ENCODE data around the gene CPLX1.
"Not testable (repeated sequence)": the region's sequence is repeated elsewhere in the genome, so short reads cannot be mapped to it uniquely, and the experiment has no call there.

CPLX1 gene

DNA sequence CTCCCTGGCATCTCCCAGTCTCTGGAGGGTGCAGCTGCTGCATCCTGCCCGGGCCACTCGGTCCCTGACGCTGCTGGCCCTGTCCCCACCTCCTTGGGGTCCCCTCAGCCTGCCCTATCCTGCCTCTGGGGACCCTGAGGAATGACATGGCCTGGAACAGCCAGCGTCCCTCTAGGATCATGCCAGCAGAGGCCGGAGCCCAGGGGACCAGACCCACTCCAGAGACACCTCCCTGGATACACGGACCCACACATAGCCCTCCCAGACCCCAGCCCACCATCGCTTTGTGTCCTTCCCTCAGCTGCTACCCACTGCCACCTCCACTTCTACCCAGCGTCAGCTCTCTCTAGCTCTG lies 35.5 kb downstream of the CPLX1 start:
- DNase-seq = no peak

DNA sequence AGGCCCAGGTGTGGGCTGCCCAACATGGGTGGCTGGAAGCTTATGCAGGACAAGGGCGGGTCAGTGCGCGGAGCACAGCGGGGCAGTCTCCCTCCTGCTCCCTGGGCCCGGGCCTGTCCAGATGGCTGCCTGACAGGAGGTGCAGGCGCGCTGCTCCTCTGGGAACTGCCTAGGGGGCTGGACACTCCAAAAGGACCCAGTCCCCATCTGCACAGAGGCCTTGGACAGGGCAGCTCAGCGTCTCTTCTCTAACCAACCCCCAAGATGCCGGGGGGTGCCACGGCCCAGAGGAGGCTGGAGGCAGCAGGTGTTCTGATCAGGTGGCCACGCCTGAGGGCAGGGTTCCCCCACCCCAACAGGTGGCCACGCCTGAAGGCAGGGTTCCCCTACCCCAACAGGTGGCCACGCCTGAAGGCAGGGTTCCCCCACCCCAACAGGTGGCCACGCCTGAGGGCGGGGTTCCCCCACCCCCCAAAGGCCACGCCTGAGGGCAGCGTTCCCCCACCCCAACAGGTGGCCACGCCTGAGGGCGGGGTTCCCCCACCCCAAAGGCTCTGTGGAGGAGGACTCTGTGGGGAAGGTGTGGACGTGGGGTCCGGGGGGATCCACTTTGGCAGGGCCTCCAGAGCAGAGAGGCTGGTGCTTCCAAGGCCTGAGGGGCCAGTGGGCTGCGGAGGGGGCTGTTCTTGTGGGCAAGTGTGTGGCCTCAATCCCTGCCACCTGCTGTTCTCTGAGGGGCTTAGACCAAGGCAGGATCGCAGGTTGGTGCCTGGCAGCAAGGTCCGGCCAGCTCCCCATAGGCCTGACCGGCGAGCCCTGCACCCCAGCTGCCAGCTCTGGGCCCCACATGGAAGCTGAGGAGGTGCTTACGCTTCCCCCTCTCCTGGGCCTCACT lies 36.1 kb downstream of the CPLX1 start:
- no peak for DNase-seq

DNA sequence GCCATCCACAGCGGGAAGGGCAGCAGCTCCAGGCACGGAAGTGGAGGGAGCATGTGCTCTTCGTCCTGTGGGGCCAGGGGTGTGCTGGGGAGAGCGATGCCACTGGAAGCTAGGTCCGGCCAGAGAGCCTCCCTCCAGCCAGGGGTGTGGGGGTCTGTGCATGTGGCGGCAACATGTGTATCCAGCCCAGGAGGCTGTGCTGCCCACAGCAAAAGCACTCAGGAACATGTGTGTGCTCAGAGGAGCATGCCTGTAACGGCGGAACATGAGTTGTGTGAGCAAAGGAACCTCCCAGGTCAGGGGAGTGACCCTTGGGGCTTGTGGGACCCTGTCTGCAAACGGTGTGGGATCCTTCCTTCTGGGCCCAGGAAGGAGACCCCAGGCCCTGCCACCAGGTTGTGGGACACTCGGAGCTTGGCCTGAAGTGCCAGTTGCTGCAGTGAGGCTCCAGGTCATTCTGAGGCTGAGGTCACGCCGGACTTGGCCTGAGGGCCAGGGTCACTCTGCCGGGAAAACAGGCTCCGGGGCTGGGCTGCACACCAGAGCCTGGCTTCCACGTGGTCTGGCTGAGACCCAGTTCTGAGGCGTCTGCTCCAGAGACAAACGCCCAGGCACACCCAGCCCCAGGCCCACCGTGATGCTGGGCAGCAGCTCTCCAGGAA lies 37.2 kb downstream of the CPLX1 start:
- DNase-seq = no peak

DNA sequence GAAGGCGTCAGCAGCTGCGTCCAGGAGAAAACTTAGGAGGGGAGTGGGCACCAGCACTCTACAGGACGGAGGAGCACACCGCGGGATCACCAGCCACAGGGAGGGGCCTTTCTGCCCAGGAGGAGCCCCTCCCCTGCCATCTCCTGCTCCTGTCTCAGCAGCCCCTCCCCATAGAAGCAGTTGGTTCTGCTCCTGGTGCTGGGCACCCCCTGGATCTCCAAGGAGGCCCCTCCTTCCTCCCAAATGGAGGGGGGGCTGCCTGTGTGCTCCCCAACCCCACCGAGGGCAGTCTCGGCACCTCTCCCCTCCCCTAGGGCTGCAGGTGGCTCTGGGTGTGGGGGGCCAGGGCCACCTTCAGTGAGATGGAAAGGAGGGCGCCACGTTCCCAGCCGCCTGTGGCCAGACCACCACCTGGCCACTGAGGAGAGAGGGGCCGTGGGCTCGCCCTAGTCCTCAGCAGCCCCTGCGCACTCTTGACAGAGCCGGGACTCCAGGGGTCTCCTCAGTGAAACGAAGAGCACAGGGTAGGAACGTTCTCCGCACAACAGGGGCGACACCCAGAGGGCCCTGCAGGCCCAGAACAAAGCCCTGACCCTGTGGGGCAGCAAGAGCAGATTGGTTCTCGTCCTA lies 37.8 kb downstream of the CPLX1 start:
- DNase-seq = no peak

DNA sequence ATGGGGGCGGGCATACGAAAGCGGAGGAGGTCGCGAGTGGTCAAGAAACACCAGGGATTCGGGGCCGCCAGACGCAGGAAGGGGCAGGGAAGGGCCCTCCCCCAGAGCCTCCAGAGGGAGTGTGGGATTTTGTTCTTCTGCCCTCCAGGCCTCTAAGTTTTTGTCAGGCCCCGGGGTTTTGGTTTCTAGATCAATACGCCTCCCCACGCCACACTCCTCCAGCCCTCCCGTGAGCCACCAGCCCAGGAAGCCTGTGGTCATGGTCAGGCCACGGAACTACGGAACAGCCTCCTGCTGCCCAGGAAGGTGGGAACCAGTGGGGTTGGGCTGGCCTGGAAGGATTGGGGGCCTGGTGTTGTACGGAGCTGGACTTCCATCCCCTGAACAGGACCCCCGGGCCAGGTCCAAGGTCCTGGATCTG lies 38.4 kb downstream of the CPLX1 start:
- no peak for DNase-seq

DNA sequence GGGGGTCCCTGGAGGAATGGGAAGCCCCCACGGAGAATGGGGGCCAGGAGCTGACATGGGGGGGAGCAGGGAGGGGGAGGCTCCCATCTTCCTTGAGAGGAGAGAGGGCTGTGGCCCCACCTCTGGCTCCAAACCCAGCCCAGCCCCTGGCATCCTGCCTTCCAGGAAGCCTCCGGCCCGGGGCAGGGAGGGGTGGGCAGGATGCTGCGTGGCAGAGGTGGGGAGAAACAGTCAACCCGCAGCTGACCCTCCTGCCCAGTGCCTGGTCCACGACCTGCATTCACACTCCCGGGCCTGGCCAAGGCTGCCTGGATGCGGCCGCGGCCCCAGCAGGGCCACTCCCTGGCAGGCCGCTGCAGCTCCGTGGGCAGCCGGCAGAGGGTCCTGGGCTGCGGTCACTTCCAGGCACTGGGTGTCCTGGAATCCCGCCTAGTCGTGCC lies 39.0 kb downstream of the CPLX1 start:
- no peak for DNase-seq

GRCh38 chr4:786074-786741 lies 39.7 kb downstream of the CPLX1 start:
- DNase-seq = no peak

GRCh38 chr4:785332-786073 lies 40.4 kb downstream of the CPLX1 start:
- no peak for DNase-seq

- DNase-seq = no peak
Measured at GRCh38 chr4:784401-785331, 41.3 kb downstream of the CPLX1 start.

- DNase-seq = peak; percentile 96
Measured at GRCh38 chr4:781493-782216, 44.3 kb downstream of the CPLX1 start.

DNA sequence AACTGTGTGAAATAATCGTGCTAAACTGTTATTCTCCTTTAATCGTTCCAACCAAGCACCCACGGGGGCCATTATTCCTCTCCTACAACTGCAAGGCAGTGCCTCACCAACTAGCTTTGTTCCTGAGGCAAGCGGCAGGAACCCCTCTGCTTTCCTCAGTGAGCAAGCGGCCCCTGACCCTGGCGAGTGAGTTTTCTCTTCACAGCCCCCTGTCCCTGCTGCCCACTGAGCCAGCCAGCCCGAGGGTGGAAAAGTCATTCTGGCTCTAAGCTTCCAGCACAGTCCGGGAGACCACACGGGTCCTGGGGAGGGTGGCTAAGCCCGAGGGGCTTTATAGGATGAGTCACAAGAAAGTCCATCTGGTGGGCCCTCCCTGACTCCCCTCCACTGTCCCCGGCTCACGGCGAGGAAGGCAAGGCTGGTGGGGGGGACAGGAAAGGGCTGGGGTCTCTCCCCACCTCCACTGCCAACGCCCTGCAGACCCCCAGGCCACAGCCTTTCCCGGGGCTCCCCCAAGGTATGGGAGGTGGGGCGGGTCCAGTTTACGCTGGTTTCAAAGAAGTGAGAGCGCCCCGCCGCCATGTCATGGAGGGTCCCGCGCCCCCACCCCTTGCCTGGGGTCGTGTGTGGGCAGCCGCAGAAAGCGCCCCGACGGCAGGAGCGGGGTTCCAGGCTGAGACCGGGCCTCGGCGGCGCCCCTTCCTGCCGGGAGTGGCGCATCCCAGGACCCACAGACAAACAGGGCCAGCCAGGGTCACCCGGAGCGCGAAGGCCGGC lies 45.0 kb downstream of the CPLX1 start:
- no peak for DNase-seq

GRCh38 chr4:780255-780654 lies 45.7 kb downstream of the CPLX1 start:
- not testable (repeated sequence) for DNase-seq

DNA sequence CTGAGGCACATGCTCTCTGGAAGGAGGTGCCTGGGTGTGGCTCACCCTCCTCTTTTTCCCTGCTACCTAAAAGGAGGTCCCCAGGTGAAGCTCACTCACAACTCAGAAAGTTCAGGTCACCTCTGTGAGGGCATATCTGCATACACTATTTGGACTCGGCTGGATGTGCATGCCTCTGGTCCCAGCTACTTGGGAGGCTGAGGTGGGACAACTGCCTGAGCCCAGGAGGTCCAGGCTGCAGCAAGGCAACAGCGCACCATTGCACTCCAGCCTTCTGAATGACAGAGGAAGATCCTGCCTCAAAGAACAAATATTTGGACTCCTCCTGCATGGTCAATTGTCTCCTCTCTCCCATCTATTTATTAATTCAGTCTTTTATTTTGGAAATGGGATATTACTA lies 46.4 kb downstream of the CPLX1 start:
- DNase-seq = no peak

GRCh38 chr4:777520-778262 lies 48.2 kb downstream of the CPLX1 start:
- no peak for DNase-seq

GRCh38 chr4:776743-777441 lies 49.0 kb downstream of the CPLX1 start:
- no peak for DNase-seq

GRCh38 chr4:775485-775884 lies 50.4 kb downstream of the CPLX1 start:
- not testable (repeated sequence) for DNase-seq

GRCh38 chr4:774419-775092 lies 51.4 kb downstream of the CPLX1 start:
- DNase-seq = not testable (repeated sequence)

GRCh38 chr4:773214-773613 lies 52.7 kb downstream of the CPLX1 start:
- no peak for DNase-seq
